CD1c-positive myeloid dendritic cell (primary cell): ENCODE results near the gene ITCH.

Experiments used
- DNase-seq: peaks from one replicate; pipeline ENCODE4 v3.0.0-alpha.2; 2016; ENCODE audit errors: extremely low spot score

ITCH gene

GRCh38 chr20:34530342-34530741 lies 167.3 kb downstream of the ITCH start:
- no peak for DNase-seq

GRCh38 chr20:34531608-34532265 lies 168.7 kb downstream of the ITCH start:
- DNase-seq: no peak

GRCh38 chr20:34532320-34532719 lies 169.2 kb downstream of the ITCH start:
- no peak for DNase-seq

DNA sequence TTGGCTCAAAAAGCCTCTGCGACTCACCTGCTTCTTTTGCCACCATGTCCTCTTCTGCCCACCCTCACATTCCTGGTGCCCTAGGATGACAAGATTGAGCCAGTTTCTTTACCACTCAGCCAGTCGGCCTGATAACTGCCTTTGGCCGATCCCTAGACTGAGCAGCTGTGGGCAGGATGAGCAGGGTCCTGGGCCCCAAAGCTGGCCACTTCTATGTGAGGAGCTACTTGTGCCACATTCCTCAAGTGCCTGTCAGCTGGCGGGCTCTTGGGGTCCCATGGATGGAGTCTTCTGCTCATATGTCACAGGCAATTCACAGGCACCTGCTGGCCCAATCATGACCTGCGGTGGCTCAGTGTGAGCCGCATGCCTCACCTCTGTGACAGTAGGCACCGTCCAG lies 169.7 kb downstream of the ITCH start:
- no peak for DNase-seq

GRCh38 chr20:34534391-34535165 lies 171.5 kb downstream of the ITCH start:
- DNase-seq: no peak

- no peak for DNase-seq
These were observed 172.3 kb downstream of the ITCH start for GRCh38 chr20:34535301-34535840.

DNA sequence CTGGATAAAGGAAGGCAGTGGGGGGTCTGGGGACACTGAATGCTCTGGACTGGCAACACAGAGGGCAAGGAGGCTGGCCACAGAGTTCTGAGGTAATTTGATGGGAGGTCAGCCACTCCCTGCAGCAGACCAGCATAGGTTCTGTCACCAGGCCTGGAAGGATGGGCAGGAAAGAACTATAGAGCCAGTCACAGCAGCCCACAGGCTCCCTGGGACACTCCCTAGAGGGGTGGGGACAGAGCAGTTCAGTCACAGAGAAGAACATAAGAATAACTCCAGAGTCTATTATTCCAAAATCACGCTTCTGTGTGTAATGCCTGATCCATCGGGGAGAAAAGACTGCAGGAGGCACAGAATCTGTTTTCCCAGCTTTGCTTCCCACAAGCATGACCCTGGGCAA lies 172.8 kb downstream of the ITCH start:
- no peak for DNase-seq

DNA sequence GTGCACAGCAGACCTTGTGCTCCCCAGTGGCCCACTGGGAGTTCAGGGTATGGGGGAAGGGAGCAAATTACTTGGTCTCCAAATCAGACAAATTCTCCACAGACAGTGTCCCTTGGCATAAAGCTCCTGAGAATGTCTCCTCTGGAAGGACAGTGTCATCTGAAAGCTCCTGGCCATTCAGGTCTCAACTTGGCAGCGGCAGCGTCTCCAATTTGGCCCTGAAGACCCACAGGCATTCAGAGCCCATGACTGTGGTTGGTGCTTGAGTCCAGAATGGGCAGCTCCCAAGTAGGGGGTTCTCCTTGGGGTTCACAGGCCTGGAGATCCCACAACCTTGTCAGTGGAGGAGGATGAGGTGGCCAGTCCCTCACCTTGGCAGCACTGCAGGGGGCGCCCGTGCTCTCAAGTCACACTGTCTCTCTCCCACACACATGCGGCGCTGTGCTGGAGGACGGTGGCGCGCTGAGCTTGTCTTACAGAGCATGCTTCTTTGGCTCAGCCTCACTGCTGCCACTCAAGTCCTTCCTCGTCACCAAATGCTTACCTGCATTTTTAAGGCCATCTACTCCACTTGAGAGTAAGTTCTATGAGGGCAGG lies 173.8 kb downstream of the ITCH start:
- DNase-seq: peak; percentile 33

DNA sequence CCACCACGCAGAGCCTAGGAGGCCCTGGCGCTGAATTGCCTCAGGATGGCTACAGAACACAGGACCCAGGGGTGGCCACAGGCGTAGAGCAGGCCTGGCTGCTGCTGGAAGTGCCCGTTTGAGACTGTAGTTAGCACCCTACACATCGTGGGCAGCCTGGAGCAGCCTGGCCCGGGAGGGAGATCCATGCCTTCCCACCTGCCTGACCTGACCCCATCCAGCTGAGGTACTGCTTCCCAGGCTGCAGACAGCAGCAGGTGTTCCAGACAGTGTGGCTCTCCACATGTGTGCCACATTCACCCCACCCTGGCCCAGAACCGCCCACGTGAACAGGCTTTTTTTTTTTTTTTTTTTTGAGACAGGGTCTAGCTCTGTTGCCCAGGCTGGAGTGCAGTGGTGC lies 174.6 kb downstream of the ITCH start:
- no peak for DNase-seq

DNA sequence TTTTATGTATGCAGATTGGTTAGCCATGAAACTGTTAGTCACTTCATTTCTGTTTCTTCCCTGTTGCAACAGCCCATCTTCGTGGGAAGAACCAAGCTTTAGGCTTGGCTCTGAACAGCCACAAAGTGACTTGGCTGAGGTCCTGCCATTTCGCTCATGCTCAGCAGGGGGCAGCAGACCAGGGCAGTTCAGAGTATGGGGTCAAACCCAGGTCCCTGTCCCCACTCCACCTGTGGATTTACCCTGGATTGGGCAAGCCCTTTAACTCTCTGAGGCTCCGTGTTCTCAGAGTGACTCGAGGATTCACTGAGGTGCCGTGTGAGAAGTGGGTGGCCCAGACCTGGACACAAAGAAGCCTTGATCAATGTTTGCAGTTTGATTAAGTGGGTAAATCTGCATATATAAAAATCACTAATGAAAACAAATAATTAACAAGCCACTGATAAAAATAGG lies 175.6 kb downstream of the ITCH start:
- peak; percentile 52 for DNase-seq

DNA sequence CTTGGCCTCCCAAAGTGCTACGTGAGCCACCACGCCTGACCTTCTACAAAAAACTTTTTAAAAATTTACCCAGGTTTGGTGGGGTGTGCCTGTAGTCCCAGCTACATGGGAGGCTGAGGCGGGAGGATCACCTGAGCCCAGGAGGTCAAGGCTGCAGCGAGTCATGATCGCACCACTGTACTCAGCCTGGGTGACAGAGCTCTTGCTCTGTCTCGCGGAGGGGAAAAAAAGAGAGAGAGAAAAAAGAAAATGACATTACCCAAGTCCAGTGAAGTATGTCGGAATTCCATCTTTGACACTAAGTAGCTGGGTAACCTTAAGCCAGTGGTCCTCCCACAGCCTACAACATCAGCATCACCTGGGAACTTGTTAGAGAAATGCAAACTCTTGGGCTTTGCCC lies 176.7 kb downstream of the ITCH start:
- DNase-seq: no peak

DNA sequence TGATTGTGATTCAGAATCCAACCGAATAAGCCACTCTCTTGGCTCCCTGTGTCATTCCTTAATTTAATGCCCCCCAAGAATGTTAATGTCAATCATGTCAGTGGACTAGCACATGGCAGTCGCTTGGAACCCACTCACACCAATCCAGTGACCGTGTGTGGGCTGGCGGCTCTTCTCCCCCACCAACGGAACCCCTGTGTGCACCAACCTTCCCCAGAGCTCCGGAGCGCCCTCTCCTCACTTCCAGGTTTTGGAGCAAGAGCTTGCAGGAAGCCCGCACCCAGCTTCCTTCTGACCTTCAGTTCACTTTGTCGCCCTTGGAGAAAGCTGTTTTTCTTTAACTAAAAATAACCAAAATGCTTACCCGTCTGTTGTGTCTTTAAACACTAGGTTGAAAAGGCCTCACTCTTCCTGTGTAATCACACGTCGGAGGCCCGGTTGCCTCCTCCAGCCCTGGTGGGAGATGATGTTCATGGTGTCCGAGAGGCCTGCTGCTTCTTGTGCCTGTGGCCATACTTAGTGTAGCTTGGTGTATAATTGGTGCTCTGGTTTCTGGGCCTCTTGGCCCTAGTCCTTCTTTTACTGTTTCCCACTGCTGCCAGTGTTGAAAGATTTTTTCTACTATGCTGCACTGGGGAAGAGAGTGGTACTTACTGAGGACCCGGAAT lies 177.7 kb downstream of the ITCH start:
- DNase-seq: no peak

- DNase-seq: no peak
These were observed 178.3 kb downstream of the ITCH start for GRCh38 chr20:34541264-34541901.

- no peak for DNase-seq
These were observed 178.8 kb downstream of the ITCH start for GRCh38 chr20:34541917-34542316.

- no peak for DNase-seq
These were observed 179.4 kb downstream of the ITCH start for GRCh38 chr20:34542439-34542838.

GRCh38 chr20:34543463-34544056 lies 180.5 kb downstream of the ITCH start:
- no peak for DNase-seq

DNA sequence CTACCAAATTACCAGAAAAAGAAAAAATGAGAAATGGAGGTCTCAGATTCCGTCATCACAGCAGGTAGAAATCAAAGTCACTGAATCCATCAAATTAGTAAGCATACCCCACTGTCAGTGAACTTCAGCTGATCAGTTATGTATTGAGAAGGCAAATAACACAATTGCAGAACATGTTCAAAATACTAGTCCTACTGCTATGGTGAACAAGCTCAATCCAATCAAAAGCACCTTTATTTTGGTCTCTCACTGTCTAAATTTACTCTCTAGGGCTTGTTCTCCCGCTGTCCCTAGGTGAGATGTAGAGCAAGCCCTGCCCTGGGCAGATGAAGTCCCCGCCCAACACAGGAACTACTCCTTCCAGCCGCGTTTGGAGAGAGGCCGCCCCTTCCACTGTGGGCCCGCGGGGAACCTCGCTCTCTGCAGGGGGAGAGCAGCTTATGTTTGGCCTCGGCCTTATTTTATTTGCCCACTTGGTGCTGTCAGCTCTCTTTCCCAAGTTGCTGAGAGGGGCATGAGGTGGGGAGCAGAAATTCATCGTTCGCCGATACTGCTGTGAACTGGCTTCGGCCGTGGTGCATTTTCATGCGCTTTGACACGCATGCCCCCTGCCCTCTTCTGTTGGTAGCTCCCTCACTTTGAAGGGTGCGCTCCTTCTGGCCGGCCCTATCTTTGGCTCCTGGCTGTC lies 181.2 kb downstream of the ITCH start:
- DNase-seq: no peak

GRCh38 chr20:34546751-34547181 lies 183.7 kb downstream of the ITCH start:
- no peak for DNase-seq

- no peak for DNase-seq
These were observed 185.0 kb downstream of the ITCH start for GRCh38 chr20:34547844-34548613.
